Glomerular endothelial cell (primary cell): ENCODE results near the gene PERM1. TPM values are rescaled to one million over a fixed set of nuclear protein-coding genes. Genes with fewer than 3 reads are reported as not detected.
"Not testable (repeated sequence)": the region's sequence is repeated elsewhere in the genome, so short reads cannot be mapped to it uniquely, and the experiment has no call there.

Source experiments
- DNase-seq: peaks from one replicate; pipeline ENCODE4 v3.0.0-alpha.2; 2011; ENCODE audit warnings: low read depth, low spot score; ENCODE audit errors: extremely low read depth
- total RNA-seq: library from RNA; depleted of rRNA; stranded (reverse); fragments of >200 nt; gene quantifications from 2 replicates; pipeline ENCODE4 v1.2.3, GENCODE V29; 2015

PERM1 gene
- total RNA-seq, 1 donor from 2014 or later: not detected

GRCh38 chr1:952201-952600, 29.7 kb downstream of the PERM1 start:
- DNase-seq: no peak

DNA sequence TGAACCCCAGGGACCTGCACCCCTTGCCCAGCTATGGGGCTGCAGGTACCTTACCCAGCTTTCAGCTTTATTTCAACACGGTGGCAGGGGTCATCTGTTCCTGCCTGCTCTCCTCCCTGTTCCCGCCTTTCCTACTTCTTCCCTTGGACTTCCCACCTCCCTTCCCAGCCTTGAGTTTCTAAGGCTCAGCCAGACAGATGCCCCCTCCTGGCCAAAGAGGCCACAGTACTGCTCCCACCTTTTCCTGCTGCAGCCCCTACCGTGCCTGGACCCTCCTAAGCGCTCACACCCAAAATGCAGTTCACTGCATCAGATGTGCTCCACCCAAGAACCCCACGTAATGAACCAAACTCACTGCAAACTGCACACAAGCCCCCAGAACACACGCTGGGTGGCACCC, 30.5 kb downstream of the PERM1 start:
- DNase-seq: no peak

GRCh38 chr1:950881-951280, 31.0 kb downstream of the PERM1 start:
- DNase-seq: no peak

DNA sequence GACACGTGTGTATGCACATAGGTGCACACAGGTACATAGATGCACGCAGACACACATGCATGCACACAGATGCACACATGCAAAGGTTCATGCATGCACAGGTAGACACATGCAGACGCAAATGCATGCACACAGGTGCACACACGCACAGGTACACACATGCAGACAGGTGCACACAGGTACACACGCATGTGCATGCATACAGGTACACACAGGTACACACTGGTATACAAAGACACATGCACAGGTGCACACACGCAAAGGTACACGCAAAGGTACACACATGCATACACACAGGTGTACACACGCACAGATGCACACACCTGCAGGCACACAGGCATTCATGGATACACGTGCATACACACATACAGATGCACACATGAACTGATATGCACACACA, 31.6 kb downstream of the PERM1 start:
- DNase-seq: no peak

- no peak for DNase-seq
These were observed 33.9 kb downstream of the PERM1 start for GRCh38 chr1:947958-948357.

DNA sequence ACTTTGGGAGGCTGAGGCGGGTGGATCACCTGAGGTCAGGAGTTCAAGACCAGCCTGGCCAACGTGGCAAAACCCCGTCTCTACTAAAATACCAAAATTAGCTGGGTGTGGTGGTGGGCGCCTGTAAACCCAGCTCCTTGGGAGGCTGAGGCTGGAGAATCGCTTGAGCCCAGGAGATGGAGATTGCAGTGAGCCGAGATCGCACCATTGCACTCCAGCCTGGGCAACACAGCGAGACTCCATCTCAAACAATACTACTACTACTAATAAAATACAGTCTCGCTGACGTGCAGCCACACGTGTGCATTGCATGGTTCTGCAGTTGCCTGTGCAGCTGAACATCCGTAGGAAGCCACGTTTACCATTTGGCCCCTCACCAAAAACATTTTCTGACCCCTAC, 35.1 kb downstream of the PERM1 start:
- not testable (repeated sequence) for DNase-seq

DNA sequence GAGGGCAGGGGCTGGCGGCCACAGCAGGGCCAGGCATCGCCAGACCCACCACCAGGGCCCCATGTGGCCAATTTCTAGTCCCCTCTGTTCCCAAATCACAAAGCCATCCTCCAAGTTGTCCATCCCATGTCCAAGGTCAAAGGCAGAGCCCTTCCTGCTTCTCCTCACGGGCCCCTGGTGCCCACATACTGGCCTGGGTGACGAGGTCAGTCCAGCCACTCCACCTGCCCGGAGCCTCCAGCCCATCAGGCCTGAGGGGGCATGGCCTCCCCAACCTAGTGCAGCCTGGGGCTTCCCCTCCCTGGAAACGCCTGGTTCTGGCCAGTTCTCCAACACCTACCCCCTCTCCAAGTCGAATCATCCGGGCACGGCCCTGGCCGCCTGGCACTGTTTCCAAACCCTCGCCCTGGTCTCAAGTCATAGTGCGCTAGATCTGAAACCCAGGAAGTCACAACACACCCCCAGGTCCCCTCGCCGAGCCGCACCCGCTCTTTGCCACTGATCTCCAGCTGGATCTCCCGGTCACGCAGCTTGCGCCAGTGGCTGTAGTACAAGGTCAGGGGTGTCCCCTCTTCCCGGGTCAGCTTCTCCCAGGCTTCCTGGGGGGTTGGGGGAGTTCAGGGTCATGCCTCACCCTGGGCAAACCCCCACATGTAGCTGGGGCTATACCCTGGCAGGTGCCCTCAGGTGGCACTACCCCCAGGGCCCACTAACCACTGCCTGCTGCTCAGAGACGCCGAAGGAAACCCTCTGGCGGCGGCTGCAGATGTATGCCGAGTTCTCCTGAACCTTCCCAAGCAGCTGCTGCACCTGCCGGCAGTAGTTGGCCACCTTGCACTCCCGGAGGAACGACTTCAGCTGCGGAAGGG, 36.0 kb downstream of the PERM1 start:
- DNase-seq: no peak

GRCh38 chr1:944341-945325, 37.3 kb downstream of the PERM1 start:
- no peak for DNase-seq

DNA sequence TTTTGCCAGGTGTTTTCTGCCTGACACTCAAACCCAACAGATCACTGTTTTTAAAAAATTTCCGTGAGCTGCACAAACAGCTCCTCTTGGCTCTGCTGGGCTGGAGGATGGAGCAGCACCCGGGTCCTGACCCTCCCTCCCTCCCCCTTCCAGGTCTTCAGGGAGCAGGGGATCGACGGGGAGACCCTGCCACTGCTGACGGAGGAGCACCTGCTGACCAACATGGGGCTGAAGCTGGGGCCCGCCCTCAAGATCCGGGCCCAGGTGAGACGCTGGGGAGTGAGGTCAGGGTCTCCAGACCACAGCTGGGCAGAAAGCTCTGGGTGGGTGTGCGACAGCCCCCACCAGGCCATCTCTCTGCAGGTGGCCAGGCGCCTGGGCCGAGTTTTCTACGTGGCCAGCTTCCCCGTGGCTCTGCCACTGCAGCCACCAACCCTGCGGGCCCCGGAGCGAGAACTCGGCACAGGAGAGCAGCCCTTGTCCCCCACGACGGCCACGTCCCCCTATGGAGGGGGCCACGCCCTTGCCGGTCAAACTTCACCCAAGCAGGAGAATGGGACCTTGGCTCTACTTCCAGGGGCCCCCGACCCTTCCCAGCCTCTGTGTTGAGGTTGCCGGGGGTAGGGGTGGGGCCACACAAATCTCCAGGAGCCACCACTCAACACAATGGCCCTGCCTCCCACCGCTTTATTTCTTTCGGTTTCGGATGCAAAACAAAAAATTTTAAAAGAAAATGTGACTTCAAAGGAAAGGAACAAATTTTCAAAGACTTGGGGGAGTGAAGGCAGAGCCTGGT, 38.1 kb downstream of the PERM1 start:
- DNase-seq: no peak

- DNase-seq: no peak
These were observed 38.9 kb downstream of the PERM1 start for GRCh38 chr1:942864-943533.

GRCh38 chr1:942411-942821, 39.5 kb downstream of the PERM1 start:
- no peak for DNase-seq

GRCh38 chr1:941588-942383, 40.1 kb downstream of the PERM1 start:
- DNase-seq: no peak

DNA sequence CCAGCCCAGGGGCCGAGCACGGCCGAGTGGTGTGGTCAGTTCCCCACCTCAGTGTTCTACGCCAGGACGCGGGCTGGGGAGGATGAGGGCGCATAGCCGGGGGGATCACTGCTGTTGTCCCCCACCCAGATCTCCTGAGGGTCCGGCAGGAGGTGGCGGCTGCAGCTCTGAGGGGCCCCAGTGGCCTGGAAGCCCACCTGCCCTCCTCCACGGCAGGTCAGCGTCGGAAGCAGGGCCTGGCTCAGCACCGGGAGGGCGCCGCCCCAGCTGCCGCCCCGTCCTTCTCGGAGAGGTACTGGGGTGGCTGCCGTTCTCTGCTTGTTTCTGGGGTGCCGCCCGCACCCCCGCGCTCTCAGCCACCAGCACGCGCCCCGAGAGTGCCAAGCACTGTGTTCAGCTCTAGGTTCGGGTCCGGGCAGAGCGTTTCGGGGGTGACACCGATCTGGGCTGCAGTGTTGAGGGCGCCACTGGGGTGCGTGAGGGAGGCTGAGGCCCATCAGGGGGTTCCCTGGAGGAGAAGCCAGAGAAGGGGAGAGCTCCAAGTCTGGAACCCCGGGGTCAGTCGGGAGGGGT, 40.8 kb downstream of the PERM1 start:
- DNase-seq: no peak

DNA sequence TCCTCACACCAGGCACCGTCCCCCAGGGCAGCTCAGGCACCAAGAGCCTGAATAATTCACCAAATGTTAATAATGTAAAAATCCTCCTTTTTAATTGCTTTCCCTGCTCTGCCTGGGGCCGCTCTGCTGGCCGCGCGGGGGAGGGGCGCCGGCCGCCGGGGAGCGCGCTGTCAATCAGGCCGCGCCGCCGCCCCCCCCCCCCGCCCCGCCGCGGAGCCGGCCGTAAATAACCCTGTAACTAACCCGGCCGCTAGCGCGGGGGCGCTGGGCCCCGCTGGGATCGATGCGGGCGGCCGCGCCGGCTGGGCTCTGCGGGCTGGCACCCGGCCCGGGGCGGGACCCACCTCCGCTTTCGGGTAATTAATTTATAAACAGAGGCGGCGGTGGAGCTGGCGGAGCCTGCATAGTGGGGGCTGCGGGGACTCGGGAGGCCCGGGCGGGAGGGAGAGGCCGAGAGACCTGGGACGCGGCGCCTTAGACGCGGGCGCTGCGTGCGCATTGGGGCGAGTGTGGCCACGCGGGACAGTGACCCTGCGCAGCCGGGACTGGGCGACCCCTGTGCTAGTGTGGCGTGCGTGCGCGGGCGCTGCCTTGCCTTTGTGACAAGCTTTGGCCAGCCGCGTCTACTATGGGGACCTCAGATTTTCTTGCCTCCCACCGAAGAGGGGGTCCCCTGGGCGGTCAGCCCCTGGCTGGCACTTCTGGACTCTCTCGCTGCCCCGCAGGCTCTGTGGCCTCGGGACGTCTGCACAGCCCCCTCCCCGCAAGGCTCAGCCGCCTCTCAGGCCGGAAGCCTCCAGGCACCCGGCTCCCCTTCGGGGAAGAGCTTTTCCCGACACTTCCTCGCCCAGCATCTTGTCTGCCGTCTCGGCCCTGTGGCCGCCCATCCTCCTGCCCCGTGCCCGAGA, 41.5 kb downstream of the PERM1 start:
- DNase-seq: no peak

DNA sequence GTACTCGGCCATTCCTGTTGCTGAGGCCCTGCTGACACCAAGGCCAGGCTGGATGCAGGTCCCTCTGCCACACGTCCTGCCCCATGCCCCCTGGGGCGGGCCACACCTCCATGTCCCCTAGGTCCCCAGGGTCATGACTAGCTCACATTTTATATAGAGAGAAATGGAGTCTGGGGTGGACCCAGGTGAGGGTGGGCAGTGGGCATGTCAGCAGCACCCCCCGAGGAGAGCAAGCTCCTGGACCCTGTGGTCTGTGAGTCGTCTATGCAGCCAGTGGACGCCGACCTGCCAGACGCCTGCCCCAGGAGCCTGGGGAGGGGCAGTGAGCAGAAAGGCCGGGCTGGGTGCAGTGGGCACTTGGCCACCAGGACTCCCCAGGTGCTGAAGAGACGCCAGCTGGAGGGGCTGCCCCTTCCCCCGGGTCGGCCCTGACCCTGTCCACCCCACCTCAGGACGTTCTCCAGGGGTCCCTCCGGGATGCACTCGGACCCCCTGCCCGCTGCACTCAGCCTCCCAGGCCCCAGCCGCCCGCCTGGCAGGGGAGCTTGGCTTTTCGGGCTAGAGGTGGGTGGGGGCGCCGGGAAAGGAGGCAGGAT, 42.3 kb downstream of the PERM1 start:
- no peak for DNase-seq

- no peak for DNase-seq
These were observed 43.0 kb downstream of the PERM1 start for GRCh38 chr1:938711-939489.
